ENCODE results near the gene PTCRA.

DNA sequence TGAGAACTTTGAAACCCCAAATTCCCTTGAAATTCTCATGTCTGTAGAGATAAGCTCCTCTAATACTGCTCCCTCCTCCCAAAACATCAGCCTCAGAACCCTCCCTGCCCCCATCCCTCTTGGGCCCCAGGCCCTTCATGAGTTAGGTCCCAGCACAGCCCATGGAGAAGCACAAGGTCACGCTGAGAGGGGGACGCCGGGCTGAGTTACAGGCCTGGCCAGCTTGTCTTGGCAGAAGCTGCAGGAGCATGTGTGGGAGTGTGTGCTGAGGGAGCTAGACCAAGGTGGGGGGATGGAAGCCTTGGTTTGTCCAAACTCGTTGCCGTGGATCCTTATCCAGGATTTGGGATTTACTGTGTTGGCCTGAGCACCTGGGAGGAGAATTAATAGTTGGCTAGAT is 8.5 kb upstream of the PTCRA start:
- TF ChIP-seq, protein P1, sequence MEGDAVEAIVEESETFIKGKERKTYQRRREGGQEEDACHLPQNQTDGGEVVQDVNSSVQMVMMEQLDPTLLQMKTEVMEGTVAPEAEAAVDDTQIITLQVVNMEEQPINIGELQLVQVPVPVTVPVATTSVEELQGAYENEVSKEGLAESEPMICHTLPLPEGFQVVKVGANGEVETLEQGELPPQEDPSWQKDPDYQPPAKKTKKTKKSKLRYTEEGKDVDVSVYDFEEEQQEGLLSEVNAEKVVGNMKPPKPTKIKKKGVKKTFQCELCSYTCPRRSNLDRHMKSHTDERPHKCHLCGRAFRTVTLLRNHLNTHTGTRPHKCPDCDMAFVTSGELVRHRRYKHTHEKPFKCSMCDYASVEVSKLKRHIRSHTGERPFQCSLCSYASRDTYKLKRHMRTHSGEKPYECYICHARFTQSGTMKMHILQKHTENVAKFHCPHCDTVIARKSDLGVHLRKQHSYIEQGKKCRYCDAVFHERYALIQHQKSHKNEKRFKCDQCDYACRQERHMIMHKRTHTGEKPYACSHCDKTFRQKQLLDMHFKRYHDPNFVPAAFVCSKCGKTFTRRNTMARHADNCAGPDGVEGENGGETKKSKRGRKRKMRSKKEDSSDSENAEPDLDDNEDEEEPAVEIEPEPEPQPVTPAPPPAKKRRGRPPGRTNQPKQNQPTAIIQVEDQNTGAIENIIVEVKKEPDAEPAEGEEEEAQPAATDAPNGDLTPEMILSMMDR (IDR thresholded peaks at IDR 0.05) = no peak
- TF ChIP-seq POLR2A (IDR thresholded peaks at IDR 0.05) = no peak

All from esophagus squamous epithelium (tissue), 4 donors.